D721Med (cell line): ENCODE measurements around the gene KCTD18.
A peak's percentile ranks its signal among the peaks of the same experiment; 100 is the strongest.

Experiments used
- DNase-seq: peaks from one replicate; pipeline ENCODE4 v3.0.0; 2011; ENCODE audit warnings: low spot score; ENCODE audit not compliant: insufficient read length
- FAIRE-seq: peaks from 2 replicates; lab custom pipeline; 2011; peaks lifted over from hg19 to GRCh38; lab: Jason Lieb, UNC
- CTCF ChIP-seq: IDR thresholded peaks from 2 replicates; pipeline ENCODE4 v1.5.1; 2012; ENCODE audit warnings: mild to moderate bottlenecking, control low read depth; ENCODE audit not compliant: insufficient read depth; ENCODE audit errors: missing control alignments

KCTD18 gene

DNA sequence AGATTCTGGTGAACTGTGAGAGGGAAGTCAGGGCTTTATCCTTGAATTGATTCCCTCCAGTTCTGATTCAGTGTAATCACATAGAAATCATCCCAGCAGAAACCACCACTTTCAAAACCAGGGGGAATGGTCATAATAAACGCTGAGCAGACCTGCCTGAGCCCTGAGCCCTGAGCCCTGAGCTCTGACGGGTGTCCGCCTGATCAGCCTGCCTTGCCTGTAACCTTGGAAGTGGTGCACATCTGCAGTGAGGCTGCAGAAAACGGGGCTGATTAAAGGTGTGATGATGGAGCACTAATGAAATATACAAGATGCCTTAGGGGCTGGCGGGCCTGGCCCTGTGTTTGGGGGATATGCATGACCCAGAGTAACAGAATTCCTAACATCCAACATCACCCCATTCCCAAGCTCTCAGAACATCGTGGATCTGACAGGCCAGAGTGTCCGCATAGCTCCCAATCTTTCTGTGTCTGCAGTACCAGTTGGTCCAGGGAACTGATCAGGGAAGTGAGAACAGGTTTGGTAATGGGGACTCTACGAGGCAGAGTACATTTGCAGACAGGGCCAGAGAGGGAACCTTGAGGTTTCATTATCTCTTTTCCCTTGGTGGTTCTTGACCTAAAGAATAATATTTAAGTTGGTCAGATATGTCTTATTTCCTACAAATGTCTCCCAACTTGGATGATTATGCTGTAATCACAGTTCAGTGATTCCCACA is 37.8 kb downstream of the KCTD18 start:
- TF ChIP-seq CTCF = no peak
- FAIRE-seq = no peak
- DNase-seq = no peak

DNA sequence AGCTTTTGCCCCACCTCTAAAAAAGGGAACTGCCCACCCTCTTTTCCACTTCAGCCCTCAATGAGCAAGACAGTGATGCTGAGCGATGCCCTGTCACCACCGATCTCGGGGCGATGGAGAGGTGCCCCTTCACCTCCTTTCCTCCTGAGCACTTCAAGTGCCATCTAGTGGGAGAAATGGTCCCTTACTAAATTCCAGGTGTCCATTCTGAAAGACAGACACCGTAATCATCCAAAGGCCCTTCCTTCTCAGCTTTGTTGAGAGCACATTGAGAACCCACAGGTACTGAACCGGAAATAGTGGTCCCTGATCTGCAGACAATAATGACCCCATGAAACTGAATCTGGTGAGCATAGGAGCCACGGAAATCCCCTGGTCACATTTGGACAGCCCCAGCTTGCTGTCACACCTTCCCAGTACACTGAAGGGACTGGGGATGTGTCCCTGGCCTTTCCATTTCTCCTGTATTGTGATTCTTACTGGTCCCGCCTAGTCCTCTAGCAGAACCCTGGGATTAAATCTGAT is 38.5 kb downstream of the KCTD18 start:
- peak; percentile 44 for DNase-seq
- TF ChIP-seq CTCF = peak; percentile 48
- no peak for FAIRE-seq

- no peak for TF ChIP-seq CTCF
- DNase-seq = no peak
- FAIRE-seq = no peak
These were observed 39.6 kb downstream of the KCTD18 start for GRCh38 chr2:200470230-200470629.

DNA sequence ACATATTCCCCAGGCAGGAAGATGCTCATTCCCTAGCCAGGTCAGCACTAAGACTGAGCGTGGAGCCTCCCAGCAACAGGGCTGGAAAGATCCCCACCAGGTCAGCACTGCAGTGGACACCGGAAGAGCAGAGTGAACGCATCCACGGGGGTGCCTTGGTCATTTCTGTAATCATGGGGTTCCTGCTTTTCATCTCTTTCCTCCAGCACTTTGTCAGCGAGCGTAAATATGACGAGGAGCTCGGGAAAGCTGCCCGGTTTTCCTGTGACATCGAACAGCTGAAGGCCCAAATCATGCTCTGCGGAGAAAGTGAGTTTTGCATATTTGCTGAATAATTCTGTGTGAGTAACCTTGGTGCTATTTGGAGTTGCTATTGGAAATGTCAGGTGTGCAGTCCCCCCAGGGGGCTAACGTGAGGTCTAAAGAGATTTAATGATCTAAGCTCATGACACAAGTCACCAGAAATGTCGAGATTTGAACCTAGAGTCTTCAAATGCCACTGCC is 40.1 kb downstream of the KCTD18 start:
- TF ChIP-seq CTCF = no peak
- no peak for DNase-seq
- no peak for FAIRE-seq

- FAIRE-seq (no peak), DNase-seq (no peak)
- TF ChIP-seq CTCF = no peak
These were observed 41.8 kb downstream of the KCTD18 start for GRCh38 chr2:200467806-200468681.

GRCh38 chr2:200466425-200467418 is 43.1 kb downstream of the KCTD18 start:
- no peak for FAIRE-seq
- no peak for DNase-seq
- TF ChIP-seq CTCF = no peak
